Psoas muscle (tissue), 8 donors: ENCODE data around the gene HMGN1. TPM values are rescaled to one million over a fixed set of nuclear protein-coding genes. Genes with fewer than 3 reads are reported as not detected.
"Not testable (repeated sequence)": the region's sequence is repeated elsewhere in the genome, so short reads cannot be mapped to it uniquely, and the experiment has no call there.

ENCODE experiments used
- ATAC-seq, 4 donors: fragments of 200-7000 bp; cut with Tn5 transposase; one replicate each; pipeline ENCODE4 v1.9.1; 2020; ENCODE audit warnings: moderate library complexity in 3 of 4, mild to moderate bottlenecking in 2 of 4
- DNase-seq, 2 donors: peaks; one replicate each; pipeline ENCODE4 v3.0.0-alpha.2; 2020
- H3K27ac ChIP-seq: fragments of 200-600 bp; one replicate; pipeline ENCODE4 v1.8.0; 2022
- H3K27me3 ChIP-seq, 3 donors: fragments of 200-600 bp in 1 of 3; one replicate each; pipeline versions ENCODE4 v1.6.1 to v1.8.0; 2013 to 2022; ENCODE audit warnings: low read length in 2 of 3, mild to moderate bottlenecking in 2 of 3, moderate library complexity in 1 of 3; ENCODE audit not compliant: insufficient read depth in 3 of 3
- H3K36me3 ChIP-seq, 2 donors: fragments of 200-600 bp in 1 of 2; one replicate each; pipeline versions ENCODE4 v1.6.1 to v1.8.0; 2013 to 2022; ENCODE audit warnings: low read depth in 1 of 2, mild to moderate bottlenecking in 1 of 2, moderate library complexity in 1 of 2; ENCODE audit not compliant: insufficient read depth in 1 of 2
- H3K4me1 ChIP-seq: fragments of 200-600 bp; one replicate; pipeline ENCODE4 v1.8.0; 2022
- H3K4me3 ChIP-seq: fragments of 200-600 bp; one replicate; pipeline ENCODE4 v1.8.0; 2022; ENCODE audit warnings: mild to moderate bottlenecking
- H3K9me3 ChIP-seq: fragments of 200-600 bp; one replicate; pipeline ENCODE4 v1.8.0; 2022
- WGBS, 3 donors: extraction: QIAGEN DNeasy Blood & Tissue Kit; methylation state at CpG; one replicate each; pipeline versions ENCODE4 v1.1.6 to v1.1.7; 2013; 5-methylcytosine and 5-hydroxymethylcytosine counted together
- intact Hi-C, 2 donors: fragments of 100-400 bp; cut with DNase I; formaldehyde crosslinking; loops; one replicate each; pipeline versions ENCODE4 v1.11.0 to v1.14.2; 2022
- polyA plus RNA-seq, 3 donors: library from polyadenylated mRNA; stranded (reverse); fragments of 200-250 nt; gene quantifications; one replicate each; pipeline ENCODE4 v1.2.3, GENCODE V29; 2013
- total RNA-seq, 4 donors: library from RNA; stranded (reverse); fragmentation: NEBNext Ultra II Directional in 2 of 4; extraction: Animal tissue kit (Norgen Biotek cat#: 25700) in 2 of 4; gene quantifications; one replicate each; pipeline versions ENCODE4 v1.2.1 to v1.2.4, GENCODE V29; 2021 to 2023
- TF ChIP-seq, protein P1 (sequence below): fragments of 200-600 bp; IDR thresholded peaks from one replicate; pipeline ENCODE4 v1.8.0; 2022; ENCODE audit warnings: antibody characterized with exemption
- donor health status: healthy with polysubstance abuse.
- donor health status: DM: no; HTN: no; CAD: no; lungs with moderate emphysema.
- donor health status: Bipolar disorder and iron deficiency.
- donor health status: healthy.
- donor health status: DM: yes; HTN: yes; CAD: no.
- donor health status: DM: no; HTN: no; CAD: no.
- donor health status: DM: no; HTN: no; CAD: no.
- donor health status: DM: yes; HTN: yes; CAD: no.

The HMGN1 gene
- total and polyA plus RNA-seq, 7 donors: 13.9 to 37.2 (median 17.7) TPM

DNA sequence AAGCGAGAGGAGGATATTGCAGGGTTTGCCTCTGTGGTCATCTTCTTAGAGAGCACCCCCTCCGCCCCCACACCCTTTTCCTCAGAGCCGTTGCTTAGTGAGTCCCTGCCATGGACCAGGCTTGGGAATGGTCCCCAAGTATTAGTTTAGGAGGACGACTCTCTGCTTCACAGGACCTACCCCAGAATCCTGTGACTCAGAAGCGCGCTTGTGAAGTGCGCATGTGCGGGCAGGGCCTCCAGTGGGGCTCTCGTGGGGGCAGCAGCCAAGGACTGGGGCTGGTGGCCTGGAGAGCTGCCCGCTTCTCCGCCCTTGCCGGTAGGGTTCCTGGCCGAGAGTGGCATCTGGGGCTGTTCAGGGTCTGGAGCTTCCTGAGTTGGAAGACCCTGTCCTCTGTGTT is 37.3 kb upstream of the HMGN1 start:
- H3K27me3 ChIP-seq: no peaks in the 10 kb centered on the region
- intact Hi-C loops: loop anchor here (5.0 to 10.0 kb wide), 4 partner anchors 34 to 201 kb away; partner anchors contain the start of genes LCA5L (in 1 of the 2) and PSMG1 (in 1 of the 2)
- 47 to 65% (median 58%) methylated on average over 13 of the region's 13 CpGs for WGBS, 3 donors
- H3K9me3 ChIP-seq: no peaks in the 10 kb centered on the region
- peak overlapping the region; percentile 65 for H3K4me3 ChIP-seq
- H3K4me1 ChIP-seq: peaks cover 23% of the 10 kb centered on the region
- DNase-seq (peak; percentile 51 to 67), ATAC-seq (peak in 3 of 4 donors; percentile 38 to 47 (median 42))
- H3K36me3 ChIP-seq: peaks cover 0 to 10% of the 10 kb centered on the region in 2 donors
- TF ChIP-seq, protein P1, sequence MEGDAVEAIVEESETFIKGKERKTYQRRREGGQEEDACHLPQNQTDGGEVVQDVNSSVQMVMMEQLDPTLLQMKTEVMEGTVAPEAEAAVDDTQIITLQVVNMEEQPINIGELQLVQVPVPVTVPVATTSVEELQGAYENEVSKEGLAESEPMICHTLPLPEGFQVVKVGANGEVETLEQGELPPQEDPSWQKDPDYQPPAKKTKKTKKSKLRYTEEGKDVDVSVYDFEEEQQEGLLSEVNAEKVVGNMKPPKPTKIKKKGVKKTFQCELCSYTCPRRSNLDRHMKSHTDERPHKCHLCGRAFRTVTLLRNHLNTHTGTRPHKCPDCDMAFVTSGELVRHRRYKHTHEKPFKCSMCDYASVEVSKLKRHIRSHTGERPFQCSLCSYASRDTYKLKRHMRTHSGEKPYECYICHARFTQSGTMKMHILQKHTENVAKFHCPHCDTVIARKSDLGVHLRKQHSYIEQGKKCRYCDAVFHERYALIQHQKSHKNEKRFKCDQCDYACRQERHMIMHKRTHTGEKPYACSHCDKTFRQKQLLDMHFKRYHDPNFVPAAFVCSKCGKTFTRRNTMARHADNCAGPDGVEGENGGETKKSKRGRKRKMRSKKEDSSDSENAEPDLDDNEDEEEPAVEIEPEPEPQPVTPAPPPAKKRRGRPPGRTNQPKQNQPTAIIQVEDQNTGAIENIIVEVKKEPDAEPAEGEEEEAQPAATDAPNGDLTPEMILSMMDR: no peak
- H3K27ac ChIP-seq: peak overlapping the region; percentile 72

DNA sequence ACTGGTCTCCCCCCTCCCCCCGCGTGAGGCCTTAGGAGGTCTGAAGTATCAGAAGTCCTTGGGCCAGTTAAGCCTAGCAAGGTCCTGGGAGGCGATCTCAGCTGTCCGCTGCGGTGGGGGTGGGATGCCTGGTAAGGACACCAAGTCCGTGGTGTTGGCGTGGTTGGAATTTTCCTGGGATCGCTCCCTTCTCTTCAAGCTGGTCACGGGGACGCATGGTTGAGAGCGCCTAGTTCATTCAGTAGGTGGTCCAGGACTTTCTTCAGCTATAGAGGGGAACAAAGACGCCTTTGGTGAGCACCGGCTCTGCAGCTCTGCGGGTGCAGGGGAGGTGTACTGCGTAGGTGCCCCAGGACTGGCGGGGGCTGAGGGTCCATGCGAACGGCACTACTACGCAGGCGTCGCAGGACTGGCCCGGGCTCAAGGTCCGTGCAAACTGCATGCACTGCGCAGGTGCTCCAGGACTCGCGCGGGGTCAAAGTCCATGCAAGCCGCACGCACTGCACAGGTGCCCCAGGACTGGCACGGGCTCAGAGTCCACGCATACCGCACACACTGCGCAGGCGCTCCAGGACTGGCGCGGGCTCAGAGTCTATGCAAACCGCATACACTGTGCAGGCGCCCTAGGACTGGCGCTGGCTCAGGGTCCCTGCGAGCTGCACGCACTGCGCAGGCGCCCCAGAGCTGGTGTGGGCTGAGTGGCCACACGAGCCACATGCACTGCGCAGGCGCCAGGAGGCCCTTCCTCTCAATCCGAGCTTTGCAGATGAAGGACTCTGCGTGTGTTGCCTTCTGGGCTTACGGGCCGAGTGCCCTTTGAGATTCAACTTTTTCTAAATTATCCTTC is 36.6 kb upstream of the HMGN1 start:
- H3K4me1 ChIP-seq: peaks cover 27% of the 10 kb centered on the region
- peak overlapping the region; percentile 65 for H3K4me3 ChIP-seq
- no peaks in the 10 kb centered on the region for H3K9me3 ChIP-seq
- DNase-seq (peak; percentile 83 to 93), ATAC-seq (peak; percentile 80 to 85 (median 81))
- peak overlapping the region; percentile 72 for H3K27ac ChIP-seq
- TF ChIP-seq, protein P1: no peak
- H3K36me3 ChIP-seq: peaks cover 0 to 4% of the 10 kb centered on the region in 2 donors
- intact Hi-C loops: loop anchor here (5.0 to 10.0 kb wide), 4 partner anchors 33 to 201 kb away; partner anchors contain the start of genes LCA5L (in 1 of the 2) and PSMG1 (in 1 of the 2)
- WGBS, 3 donors: 46 to 62% (median 48%) methylated on average over 50 of the region's 50 CpGs
- no peaks in the 10 kb centered on the region for H3K27me3 ChIP-seq

DNA sequence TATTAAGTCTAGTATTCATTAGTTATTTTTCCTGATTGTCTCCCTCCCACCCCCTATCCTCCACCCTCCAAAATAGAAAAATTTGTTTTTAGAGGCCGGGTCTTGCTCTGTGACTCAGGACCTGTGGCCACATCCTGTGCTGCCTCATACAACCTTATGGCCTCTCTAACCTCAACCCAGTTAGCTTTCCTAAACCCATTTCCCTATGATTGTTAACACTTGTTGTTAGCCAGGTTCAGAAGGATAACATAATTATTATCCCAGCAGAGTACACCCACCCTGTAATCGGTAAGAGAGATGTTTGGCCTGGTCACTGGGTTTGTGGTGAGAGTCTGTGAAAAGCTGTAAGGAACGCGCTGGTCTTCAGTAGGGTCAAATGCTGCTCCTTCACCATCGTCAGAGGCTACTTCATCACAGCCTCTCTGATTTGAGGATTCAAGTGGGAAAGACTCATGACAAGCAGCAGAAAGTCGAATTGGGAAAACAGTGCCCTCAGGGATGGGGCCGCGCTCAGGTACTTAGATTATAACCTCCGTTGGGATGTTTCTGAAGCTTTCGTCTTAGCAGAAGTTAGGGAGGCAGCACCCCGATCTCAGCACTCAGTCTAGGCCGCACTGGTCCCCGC is 35.9 kb upstream of the HMGN1 start:
- H3K4me3 ChIP-seq: peak overlapping the region; percentile 65
- ATAC-seq: no peak
- intact Hi-C loops: loop anchor here (5.0 to 10.0 kb wide), 4 partner anchors 32 to 200 kb away; partner anchors contain the start of genes LCA5L (in 1 of the 2) and PSMG1 (in 1 of the 2)
- WGBS, 3 donors: 70 to 81% (median 72%) methylated on average over 13 of the region's 13 CpGs
- peaks cover 0 to 3% of the 10 kb centered on the region in 2 donors for H3K36me3 ChIP-seq
- TF ChIP-seq, protein P1: no peak
- no peaks in the 10 kb centered on the region for H3K9me3 ChIP-seq
- peaks cover 27% of the 10 kb centered on the region for H3K4me1 ChIP-seq
- no peak for DNase-seq
- peak overlapping the region; percentile 72 for H3K27ac ChIP-seq
- H3K27me3 ChIP-seq: no peaks in the 10 kb centered on the region

DNA sequence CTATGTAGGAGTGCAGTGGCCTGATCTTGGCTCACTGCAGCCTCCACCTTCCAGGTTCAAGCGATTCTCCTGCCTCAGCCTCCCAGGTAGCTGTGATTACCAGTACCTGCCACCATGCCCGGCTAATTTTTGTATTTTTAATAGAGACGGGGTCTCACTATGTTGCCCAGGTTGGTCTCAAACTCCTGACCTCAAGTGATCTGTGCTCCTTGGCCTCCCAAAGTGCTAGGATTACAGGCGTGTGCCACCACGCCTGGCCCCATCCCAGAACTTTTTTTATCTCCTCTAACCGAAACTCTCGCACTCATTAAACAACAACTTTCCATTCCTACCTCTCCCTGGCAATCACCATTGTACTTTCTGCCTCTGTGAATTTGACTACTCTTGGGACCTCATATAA is 33.2 kb upstream of the HMGN1 start:
- not testable (repeated sequence) for H3K36me3 ChIP-seq, DNase-seq, ATAC-seq, H3K27me3 ChIP-seq, H3K4me3 ChIP-seq, H3K9me3 ChIP-seq, H3K27ac ChIP-seq
- intact Hi-C loops: loop anchor here in 1 of 2 donors (10.0 kb wide), 2 partner anchors 63 to 197 kb away; partner anchors contain the start of genes LCA5L and PSMG1
- peaks cover 13% of the 10 kb centered on the region for H3K4me1 ChIP-seq
- 87 to 94% (median 88%) methylated on average over 7 of the region's 7 CpGs for WGBS, 3 donors

DNA sequence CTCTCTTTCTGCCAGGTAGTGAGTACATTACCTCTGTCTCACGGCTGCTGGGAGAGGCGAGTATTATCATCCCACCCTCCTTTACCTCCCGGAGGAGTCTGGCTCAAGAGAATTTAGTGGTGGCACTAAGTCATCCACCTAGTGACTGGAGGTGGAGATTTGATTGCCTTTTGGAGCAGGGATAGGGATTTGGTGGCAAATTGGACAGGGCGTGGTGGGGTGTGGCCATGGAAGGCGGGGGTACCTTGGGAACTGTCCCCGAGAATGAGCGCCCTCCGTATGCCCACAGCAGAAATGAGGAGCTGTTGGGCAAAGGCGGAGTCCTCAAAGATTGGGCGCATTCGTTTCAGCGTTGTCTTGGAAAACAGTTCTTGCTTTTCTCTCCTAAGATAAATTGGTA is 32.1 kb upstream of the HMGN1 start:
- ATAC-seq: no peak

More for the DNA sequence above, 32.1 kb upstream of the HMGN1 start:
- 14 to 19% (median 19%) methylated on average over 12 of the region's 12 CpGs for WGBS, 3 donors
- H3K27ac ChIP-seq: peak overlapping the region; percentile 92
- H3K4me3 ChIP-seq: peak overlapping the region; percentile 89
- peaks cover 10% of the 10 kb centered on the region for H3K4me1 ChIP-seq
- TF ChIP-seq, protein P1: no peak
- no peaks in the 10 kb centered on the region for H3K27me3 ChIP-seq
- DNase-seq: no peak
- intact Hi-C loops: loop anchor here in 1 of 2 donors (10.0 kb wide), 2 partner anchors 64 to 196 kb away; partner anchors contain the start of genes LCA5L and PSMG1
- peaks cover 0 to 3% of the 10 kb centered on the region in 2 donors for H3K36me3 ChIP-seq
- H3K9me3 ChIP-seq: no peaks in the 10 kb centered on the region
